Activated T-cell treated with anti-CD3 and anti-CD28 coated beads, Interleukin-2, amount 50 U/mL, for 24 hours (primary cell): ENCODE results near the gene SLC8A1.

ENCODE experiments used
- DNase-seq: peaks from one replicate; pipeline ENCODE4 v3.0.0-alpha.2; 2020
- H3K27ac Mint-ChIP-seq: 2 replicates; pipeline ENCODE4 v1.8.0; 2020; ENCODE audit warnings: mild to moderate bottlenecking, mixed read lengths
- H3K27me3 Mint-ChIP-seq: 2 replicates; pipeline ENCODE4 v1.8.0; 2020; ENCODE audit warnings: mixed read lengths
- H3K36me3 Mint-ChIP-seq: 2 replicates; pipeline ENCODE4 v1.8.0; 2020; ENCODE audit warnings: low read depth, mixed read lengths
- H3K4me1 Mint-ChIP-seq: 2 replicates; pipeline ENCODE4 v1.8.0; 2020; ENCODE audit warnings: low read depth, mixed read lengths
- H3K4me3 Mint-ChIP-seq: 2 replicates; pipeline ENCODE4 v1.8.0; 2020; ENCODE audit warnings: mild to moderate bottlenecking, moderate library complexity, mixed read lengths
- H3K9me3 Mint-ChIP-seq: 2 replicates; pipeline ENCODE4 v1.8.0; 2020; ENCODE audit warnings: mixed read lengths

SLC8A1 gene

GRCh38 chr2:40348665-40349064 is 103.2 kb downstream of the SLC8A1 start:
- no peak overlapping the region for H3K27ac Mint-ChIP-seq
- H3K27me3 Mint-ChIP-seq: no peaks in the 10 kb centered on the region
- no peaks in the 10 kb centered on the region for H3K9me3 Mint-ChIP-seq
- DNase-seq: no peak
- no peak overlapping the region for H3K4me3 Mint-ChIP-seq
- no peaks in the 10 kb centered on the region for H3K36me3 Mint-ChIP-seq
- no peaks in the 10 kb centered on the region for H3K4me1 Mint-ChIP-seq

DNA sequence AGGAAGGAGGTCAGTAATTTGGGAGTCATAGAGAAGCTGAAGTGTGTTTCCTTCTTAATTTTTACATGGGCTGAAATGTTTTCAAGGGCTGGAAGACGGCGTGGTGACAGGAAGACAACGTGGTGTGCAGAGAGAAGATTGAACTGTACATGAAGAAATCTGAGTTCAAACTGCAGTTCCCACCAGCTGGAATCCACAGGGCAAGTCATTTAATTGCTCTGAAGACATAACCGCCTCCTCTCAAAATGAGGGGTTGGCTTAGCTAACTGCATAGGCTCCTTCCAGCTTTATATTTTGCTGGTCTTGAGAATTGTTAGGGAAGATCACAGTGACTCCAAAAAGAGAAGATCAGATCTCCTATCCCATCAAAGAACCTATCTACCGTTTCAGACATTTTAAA is 103.9 kb downstream of the SLC8A1 start:
- H3K36me3 Mint-ChIP-seq: no peaks in the 10 kb centered on the region
- H3K27ac Mint-ChIP-seq: no peak overlapping the region
- no peaks in the 10 kb centered on the region for H3K27me3 Mint-ChIP-seq
- H3K9me3 Mint-ChIP-seq: no peaks in the 10 kb centered on the region
- H3K4me1 Mint-ChIP-seq: no peaks in the 10 kb centered on the region
- H3K4me3 Mint-ChIP-seq: no peak overlapping the region
- no peak for DNase-seq

DNA sequence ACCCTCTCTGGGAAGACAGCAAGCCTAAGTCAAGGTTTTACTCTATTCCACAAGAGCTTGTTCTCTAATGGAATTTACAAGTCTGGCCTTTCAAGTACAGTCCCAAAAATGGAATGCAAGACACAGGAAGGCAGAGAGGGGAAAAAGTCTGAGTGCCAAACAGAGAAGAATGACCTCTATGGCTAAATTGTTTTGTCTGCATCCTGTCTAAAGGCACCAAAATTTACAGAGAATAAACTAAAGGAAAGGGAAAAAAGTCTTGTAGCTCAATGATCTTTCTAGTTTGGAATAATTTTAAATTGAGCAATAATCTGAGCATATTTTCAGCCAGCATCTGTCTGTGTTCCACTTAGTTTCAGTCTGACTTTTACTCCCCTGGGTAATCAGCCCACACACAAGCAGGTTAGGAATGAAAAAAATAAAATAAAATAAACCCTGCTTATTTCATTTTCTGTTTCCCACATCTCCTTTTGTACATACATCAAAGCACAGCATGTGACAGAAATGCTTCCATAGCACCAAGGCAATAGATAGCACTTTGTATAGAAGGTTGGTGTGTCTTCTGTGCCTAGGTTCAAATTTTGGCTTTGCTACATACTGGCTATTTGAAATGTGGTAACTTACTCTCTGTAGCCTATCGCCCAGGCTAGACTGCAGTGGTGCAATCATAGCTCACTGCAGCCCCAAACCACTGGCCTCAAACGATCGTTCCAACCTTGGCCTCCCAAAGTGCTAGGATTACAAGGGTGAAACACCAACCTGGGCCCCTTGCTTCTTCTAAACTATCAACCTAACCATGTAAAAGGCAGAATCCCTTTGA is 105.1 kb downstream of the SLC8A1 start:
- no peak overlapping the region for H3K4me3 Mint-ChIP-seq
- H3K4me1 Mint-ChIP-seq: no peaks in the 10 kb centered on the region
- no peak for DNase-seq
- H3K36me3 Mint-ChIP-seq: no peaks in the 10 kb centered on the region
- no peak overlapping the region for H3K27ac Mint-ChIP-seq
- H3K9me3 Mint-ChIP-seq: no peaks in the 10 kb centered on the region
- no peaks in the 10 kb centered on the region for H3K27me3 Mint-ChIP-seq

- H3K27ac Mint-ChIP-seq: no peak overlapping the region
- H3K4me3 Mint-ChIP-seq: no peak overlapping the region
- DNase-seq: no peak
- no peaks in the 10 kb centered on the region for H3K27me3 Mint-ChIP-seq
- no peaks in the 10 kb centered on the region for H3K9me3 Mint-ChIP-seq
- H3K4me1 Mint-ChIP-seq: no peaks in the 10 kb centered on the region
- H3K36me3 Mint-ChIP-seq: no peaks in the 10 kb centered on the region
Measured at GRCh38 chr2:40344364-40344763, 107.5 kb downstream of the SLC8A1 start.

GRCh38 chr2:40343902-40344301 is 108.0 kb downstream of the SLC8A1 start:
- no peaks in the 10 kb centered on the region for H3K36me3 Mint-ChIP-seq
- DNase-seq: no peak
- H3K27ac Mint-ChIP-seq: no peak overlapping the region
- H3K27me3 Mint-ChIP-seq: no peaks in the 10 kb centered on the region
- no peak overlapping the region for H3K4me3 Mint-ChIP-seq
- H3K4me1 Mint-ChIP-seq: no peaks in the 10 kb centered on the region
- H3K9me3 Mint-ChIP-seq: no peaks in the 10 kb centered on the region

- H3K4me1 Mint-ChIP-seq: no peaks in the 10 kb centered on the region
- no peak for DNase-seq
- no peaks in the 10 kb centered on the region for H3K9me3 Mint-ChIP-seq
- no peaks in the 10 kb centered on the region for H3K27me3 Mint-ChIP-seq
- H3K36me3 Mint-ChIP-seq: no peaks in the 10 kb centered on the region
- no peak overlapping the region for H3K27ac Mint-ChIP-seq
- H3K4me3 Mint-ChIP-seq: no peak overlapping the region
Measured at GRCh38 chr2:40341198-40341597, 110.7 kb downstream of the SLC8A1 start.

- H3K4me1 Mint-ChIP-seq: no peaks in the 10 kb centered on the region
- no peak overlapping the region for H3K27ac Mint-ChIP-seq
- H3K9me3 Mint-ChIP-seq: no peaks in the 10 kb centered on the region
- no peaks in the 10 kb centered on the region for H3K27me3 Mint-ChIP-seq
- no peaks in the 10 kb centered on the region for H3K36me3 Mint-ChIP-seq
- DNase-seq: no peak
- H3K4me3 Mint-ChIP-seq: no peak overlapping the region
Measured at GRCh38 chr2:40339026-40339425, 112.9 kb downstream of the SLC8A1 start.

DNA sequence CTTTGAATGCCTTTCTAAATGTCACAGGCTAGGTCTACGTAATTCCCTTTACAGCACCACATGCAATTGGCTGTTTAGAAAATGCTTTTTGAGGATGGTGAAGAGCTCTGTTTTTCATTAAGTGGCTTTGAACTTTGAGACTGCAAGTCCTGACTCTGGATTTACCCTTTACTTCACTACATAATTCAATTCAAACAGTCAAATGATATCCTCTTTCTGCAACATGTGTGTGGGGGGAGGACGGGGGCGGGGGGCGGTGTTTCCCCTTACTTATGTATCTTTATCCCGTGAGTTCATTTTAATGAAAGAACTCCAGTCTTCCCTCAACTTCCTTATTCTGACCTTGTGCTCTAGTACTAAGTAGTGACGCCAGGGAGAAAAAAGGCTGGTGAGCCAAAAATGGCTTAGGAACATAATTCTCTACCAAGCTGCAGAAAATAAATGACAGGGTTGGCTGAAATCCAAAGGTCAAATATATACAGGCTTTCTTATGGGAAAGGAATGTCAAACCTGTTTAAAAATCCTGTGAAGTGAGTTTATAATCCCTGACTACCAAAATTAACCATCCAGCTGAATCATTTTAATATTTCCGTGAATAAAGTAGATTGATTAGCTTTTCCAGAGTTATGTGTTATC is 119.6 kb downstream of the SLC8A1 start:
- peaks cover 3% of the 10 kb centered on the region for H3K4me1 Mint-ChIP-seq
- no peak overlapping the region for H3K4me3 Mint-ChIP-seq
- no peaks in the 10 kb centered on the region for H3K27me3 Mint-ChIP-seq
- no peaks in the 10 kb centered on the region for H3K9me3 Mint-ChIP-seq
- H3K36me3 Mint-ChIP-seq: no peaks in the 10 kb centered on the region
- DNase-seq: no peak
- no peak overlapping the region for H3K27ac Mint-ChIP-seq

- H3K4me3 Mint-ChIP-seq: no peak overlapping the region
- no peaks in the 10 kb centered on the region for H3K36me3 Mint-ChIP-seq
- H3K9me3 Mint-ChIP-seq: no peaks in the 10 kb centered on the region
- no peak overlapping the region for H3K27ac Mint-ChIP-seq
- H3K4me1 Mint-ChIP-seq: peaks cover 3% of the 10 kb centered on the region
- no peak for DNase-seq
- no peaks in the 10 kb centered on the region for H3K27me3 Mint-ChIP-seq
Measured at GRCh38 chr2:40330096-40330495, 121.8 kb downstream of the SLC8A1 start.

DNA sequence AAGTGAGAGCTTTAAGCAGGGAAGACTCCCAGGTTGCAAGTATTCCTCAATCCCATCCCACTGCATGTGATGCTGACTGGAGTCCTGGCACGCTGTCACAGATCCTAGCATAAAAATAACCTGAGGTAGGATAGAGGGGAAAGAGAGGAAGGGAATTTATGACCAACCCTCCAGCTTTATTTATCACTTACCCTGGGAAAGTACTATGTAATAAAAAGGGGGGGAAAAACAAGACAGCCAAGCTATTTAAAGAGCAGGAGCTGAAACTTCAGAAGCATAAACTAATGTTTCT is 122.2 kb downstream of the SLC8A1 start:
- Mint-ChIP-seq H3K27ac (no peak overlapping the region), H3K4me3 (no peak overlapping the region), H3K4me1 (peaks cover 3% of the 10 kb centered on the region), H3K36me3 (no peaks in the 10 kb centered on the region), H3K27me3 (no peaks in the 10 kb centered on the region), H3K9me3 (no peaks in the 10 kb centered on the region)
- DNase-seq: no peak

DNA sequence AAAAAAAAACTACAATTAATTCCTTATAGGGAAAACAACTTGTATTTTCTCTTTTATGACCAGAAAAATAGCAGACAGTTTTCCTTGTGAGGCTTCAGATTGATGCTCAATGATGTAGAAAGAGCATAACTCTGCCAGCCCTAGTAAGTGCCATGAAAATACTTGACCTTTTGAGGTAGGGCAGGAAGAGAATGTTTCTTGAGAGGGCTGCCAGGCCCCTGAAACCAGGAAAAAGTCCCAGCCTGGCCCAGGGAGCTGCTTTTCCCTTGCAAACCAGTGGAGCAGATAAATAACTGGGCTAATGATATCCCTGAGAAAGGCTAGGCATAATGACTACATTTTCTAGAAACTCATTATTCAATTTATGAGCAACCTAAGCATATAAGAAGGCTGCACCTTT is 126.8 kb downstream of the SLC8A1 start:
- no peak overlapping the region for H3K4me3 Mint-ChIP-seq
- DNase-seq: no peak

GRCh38 chr2:40324656-40325055 is 127.2 kb downstream of the SLC8A1 start:
- Mint-ChIP-seq H3K9me3 (no peaks in the 10 kb centered on the region), H3K4me1 (peaks cover 3% of the 10 kb centered on the region), H3K36me3 (no peaks in the 10 kb centered on the region), H3K27ac (no peak overlapping the region), H3K4me3 (no peak overlapping the region), H3K27me3 (no peaks in the 10 kb centered on the region)
- DNase-seq: no peak

More for the DNA sequence above, 126.8 kb downstream of the SLC8A1 start:
- peaks cover 3% of the 10 kb centered on the region for H3K4me1 Mint-ChIP-seq
- no peaks in the 10 kb centered on the region for H3K36me3 Mint-ChIP-seq
- H3K27ac Mint-ChIP-seq: no peak overlapping the region
- H3K27me3 Mint-ChIP-seq: no peaks in the 10 kb centered on the region
- H3K9me3 Mint-ChIP-seq: no peaks in the 10 kb centered on the region

DNA sequence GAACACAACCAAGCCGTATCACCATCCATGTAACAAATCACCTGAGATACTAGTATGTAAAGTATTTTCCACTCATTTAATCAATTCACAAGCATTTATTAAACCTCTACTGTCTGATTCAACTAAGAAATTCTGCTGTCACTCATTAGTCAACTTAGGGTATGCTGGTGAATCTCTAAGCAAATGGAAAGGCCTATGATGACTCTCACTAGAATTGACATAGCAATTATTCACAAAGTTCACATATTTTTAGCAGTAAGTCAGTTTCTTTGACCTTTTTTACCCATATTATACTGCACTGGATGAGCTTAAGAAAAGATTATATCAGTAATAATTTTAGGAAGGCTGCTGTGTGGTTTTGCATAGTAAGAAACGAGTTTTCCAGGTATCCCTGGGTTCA is 130.1 kb downstream of the SLC8A1 start:
- H3K4me3 Mint-ChIP-seq: no peak overlapping the region
- H3K27me3 Mint-ChIP-seq: no peaks in the 10 kb centered on the region
- no peaks in the 10 kb centered on the region for H3K4me1 Mint-ChIP-seq
- H3K27ac Mint-ChIP-seq: no peak overlapping the region
- H3K9me3 Mint-ChIP-seq: no peaks in the 10 kb centered on the region
- no peaks in the 10 kb centered on the region for H3K36me3 Mint-ChIP-seq
- DNase-seq: no peak

GRCh38 chr2:40321016-40321623 is 130.8 kb downstream of the SLC8A1 start:
- H3K36me3 Mint-ChIP-seq: no peaks in the 10 kb centered on the region
- no peak overlapping the region for H3K4me3 Mint-ChIP-seq
- no peaks in the 10 kb centered on the region for H3K27me3 Mint-ChIP-seq
- no peak overlapping the region for H3K27ac Mint-ChIP-seq
- H3K4me1 Mint-ChIP-seq: no peaks in the 10 kb centered on the region
- no peaks in the 10 kb centered on the region for H3K9me3 Mint-ChIP-seq
- no peak for DNase-seq

DNA sequence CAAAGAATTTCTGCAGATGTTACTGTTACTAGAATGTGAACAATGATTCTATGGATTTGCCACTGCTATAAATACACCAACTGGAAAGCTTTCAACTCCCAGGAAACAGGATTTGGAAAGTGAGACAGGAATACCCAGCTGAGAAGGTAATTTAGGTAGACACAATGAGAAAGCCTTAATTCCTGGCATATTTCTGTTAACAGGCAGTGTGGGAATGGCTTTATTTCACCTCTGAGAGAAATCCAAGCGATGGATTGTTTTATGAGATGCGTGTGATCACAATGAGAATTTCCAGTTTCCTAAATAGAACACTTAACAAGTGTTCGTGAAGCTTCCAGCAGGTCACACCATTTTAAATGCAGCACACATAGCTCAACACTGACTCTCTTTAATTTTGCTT is 133.0 kb downstream of the SLC8A1 start:
- Mint-ChIP-seq H3K4me1 (no peaks in the 10 kb centered on the region), H3K27ac (no peak overlapping the region), H3K27me3 (no peaks in the 10 kb centered on the region), H3K9me3 (peaks cover 6% of the 10 kb centered on the region), H3K4me3 (no peak overlapping the region), H3K36me3 (no peaks in the 10 kb centered on the region)
- no peak for DNase-seq
